ENCODE results near the gene SMCO2. TPM values are rescaled to one million over a fixed set of nuclear protein-coding genes. Genes with fewer than 3 reads are reported as not detected.

Gene SMCO2
- total and polyA plus RNA-seq, 4 experiments from 2014 or later = not detected

GRCh38 chr12:27505761-27506160 lies 59.2 kb downstream of the SMCO2 start:
- H3K27me3 ChIP-seq (ENCODE audit: insufficient read depth, low read length) = no peaks in the 10 kb centered on the region
- H3K36me3 ChIP-seq (ENCODE audit: insufficient read depth, low read length) = no peaks in the 10 kb centered on the region
- H3K36me3 Mint-ChIP-seq = no peaks in the 10 kb centered on the region
- H3K4me3 ChIP-seq (ENCODE audit: low read length in 2 of 2) = no peak overlapping the region
- intact Hi-C loops (cut with micrococcal nuclease) = no loop called here
- peaks cover 5 to 7% of the 10 kb centered on the region in 2 donors for H3K27me3 Mint-ChIP-seq
- H3K9me3 ChIP-seq (ENCODE audit: control insufficient read depth in 1 of 2, low read length in 2 of 2) = no peaks in the 10 kb centered on the region
- ChIA-PET POLR2A (ENCODE audit: partially characterized antibody) (no interaction called here), CTCF (ENCODE audit: partially characterized antibody) (no interaction called here)
- H3K4me3 Mint-ChIP-seq = no peak overlapping the region
- H3K27ac ChIP-seq (ENCODE audit: low read depth, low read length) = no peak overlapping the region
- no peak for DNase-seq
- peaks cover 0 to 10% (median 8%) of the 10 kb centered on the region in 4 donors for H3K4me1 Mint-ChIP-seq
- peaks cover 0 to 4% (median 0%) of the 10 kb centered on the region in 8 donors for H3K9me3 Mint-ChIP-seq
- no peak overlapping the region for H3K27ac Mint-ChIP-seq
- no peaks in the 10 kb centered on the region for H3K4me1 ChIP-seq (ENCODE audit: insufficient read depth, low read length)

GRCh38 chr12:27506645-27507189 lies 60.2 kb downstream of the SMCO2 start:
- H3K4me1 ChIP-seq (ENCODE audit: insufficient read depth, low read length) = no peaks in the 10 kb centered on the region
- CTCF ChIA-PET (ENCODE audit: partially characterized antibody) = no interaction called here
- no peak for DNase-seq
- intact Hi-C loops (cut with micrococcal nuclease) = no loop called here
- H3K27ac ChIP-seq (ENCODE audit: low read depth, low read length) = no peak overlapping the region
- POLR2A ChIA-PET (ENCODE audit: partially characterized antibody) = no interaction called here
- no peaks in the 10 kb centered on the region for H3K36me3 ChIP-seq (ENCODE audit: insufficient read depth, low read length)
- Mint-ChIP-seq H3K4me3 (no peak overlapping the region), H3K27me3 (peaks cover 1 to 3% of the 10 kb centered on the region in 2 donors), H3K9me3 (peaks cover 0 to 4% (median 0%) of the 10 kb centered on the region in 8 donors), H3K36me3 (no peaks in the 10 kb centered on the region), H3K4me1 (peaks cover 0 to 7% (median 6%) of the 10 kb centered on the region in 4 donors), H3K27ac (no peak overlapping the region)
- no peak overlapping the region for H3K4me3 ChIP-seq (ENCODE audit: low read length in 2 of 2)
- H3K9me3 ChIP-seq (ENCODE audit: control insufficient read depth in 1 of 2, low read length in 2 of 2) = no peaks in the 10 kb centered on the region
- no peaks in the 10 kb centered on the region for H3K27me3 ChIP-seq (ENCODE audit: insufficient read depth, low read length)

GRCh38 chr12:27508736-27509431 lies 62.3 kb downstream of the SMCO2 start:
- intact Hi-C loops (cut with micrococcal nuclease) = no loop called here
- Mint-ChIP-seq H3K27me3 (peaks cover 0 to 3% of the 10 kb centered on the region in 2 donors), H3K4me3 (no peak overlapping the region), H3K9me3 (peaks cover 0 to 2% (median 0%) of the 10 kb centered on the region in 8 donors), H3K27ac (no peak overlapping the region), H3K4me1 (no peaks in the 10 kb centered on the region), H3K36me3 (no peaks in the 10 kb centered on the region)
- H3K4me1 ChIP-seq (ENCODE audit: insufficient read depth, low read length) = no peaks in the 10 kb centered on the region
- no peaks in the 10 kb centered on the region for H3K27me3 ChIP-seq (ENCODE audit: insufficient read depth, low read length)
- CTCF ChIA-PET (ENCODE audit: partially characterized antibody) = no interaction called here
- H3K4me3 ChIP-seq (ENCODE audit: low read length in 2 of 2) = no peak overlapping the region
- H3K27ac ChIP-seq (ENCODE audit: low read depth, low read length) = no peak overlapping the region
- no peaks in the 10 kb centered on the region for H3K9me3 ChIP-seq (ENCODE audit: control insufficient read depth in 1 of 2, low read length in 2 of 2)
- POLR2A ChIA-PET (ENCODE audit: partially characterized antibody) = no interaction called here
- no peaks in the 10 kb centered on the region for H3K36me3 ChIP-seq (ENCODE audit: insufficient read depth, low read length)
- no peak for DNase-seq

- no peaks in the 10 kb centered on the region for H3K27me3 ChIP-seq (ENCODE audit: insufficient read depth, low read length)
- H3K9me3 ChIP-seq (ENCODE audit: control insufficient read depth in 1 of 2, low read length in 2 of 2) = no peaks in the 10 kb centered on the region
- H3K27ac ChIP-seq (ENCODE audit: low read depth, low read length) = no peak overlapping the region
- H3K36me3 ChIP-seq (ENCODE audit: insufficient read depth, low read length) = no peaks in the 10 kb centered on the region
- intact Hi-C loops (cut with micrococcal nuclease) = no loop called here
- no peak overlapping the region for H3K4me3 ChIP-seq (ENCODE audit: low read length in 2 of 2)
- POLR2A ChIA-PET (ENCODE audit: partially characterized antibody) = no interaction called here
- peaks cover 0 to 2% (median 0%) of the 10 kb centered on the region in 8 donors for H3K9me3 Mint-ChIP-seq
- H3K4me1 Mint-ChIP-seq = no peaks in the 10 kb centered on the region
- DNase-seq = no peak
- CTCF ChIA-PET (ENCODE audit: partially characterized antibody) = no interaction called here
- H3K27ac Mint-ChIP-seq = no peak overlapping the region
- no peaks in the 10 kb centered on the region for H3K36me3 Mint-ChIP-seq
- H3K4me3 Mint-ChIP-seq = no peak overlapping the region
- peaks cover 2 to 4% of the 10 kb centered on the region in 2 donors for H3K27me3 Mint-ChIP-seq
- no peaks in the 10 kb centered on the region for H3K4me1 ChIP-seq (ENCODE audit: insufficient read depth, low read length)
These were observed 64.6 kb downstream of the SMCO2 start for GRCh38 chr12:27511031-27511722.

GRCh38 chr12:27511723-27512045 lies 65.1 kb downstream of the SMCO2 start:
- Mint-ChIP-seq H3K27me3 (peaks cover 2 to 8% of the 10 kb centered on the region in 2 donors), H3K4me3 (no peak overlapping the region), H3K36me3 (no peaks in the 10 kb centered on the region), H3K9me3 (peaks cover 0 to under 1% (median 0%) of the 10 kb centered on the region in 8 donors), H3K27ac (no peak overlapping the region), H3K4me1 (no peaks in the 10 kb centered on the region)
- ChIA-PET CTCF (ENCODE audit: partially characterized antibody) (no interaction called here), POLR2A (ENCODE audit: partially characterized antibody) (no interaction called here)
- H3K9me3 ChIP-seq (ENCODE audit: control insufficient read depth in 1 of 2, low read length in 2 of 2) = no peaks in the 10 kb centered on the region
- H3K4me3 ChIP-seq (ENCODE audit: low read length in 2 of 2) = no peak overlapping the region
- no peaks in the 10 kb centered on the region for H3K36me3 ChIP-seq (ENCODE audit: insufficient read depth, low read length)
- DNase-seq = no peak
- intact Hi-C loops (cut with micrococcal nuclease) = no loop called here
- H3K27ac ChIP-seq (ENCODE audit: low read depth, low read length) = no peak overlapping the region
- H3K27me3 ChIP-seq (ENCODE audit: insufficient read depth, low read length) = no peaks in the 10 kb centered on the region
- H3K4me1 ChIP-seq (ENCODE audit: insufficient read depth, low read length) = no peaks in the 10 kb centered on the region

- POLR2A ChIA-PET (ENCODE audit: partially characterized antibody) = no interaction called here
- H3K9me3 Mint-ChIP-seq = no peaks in the 10 kb centered on the region
- H3K27me3 Mint-ChIP-seq = peaks cover 6 to 18% of the 10 kb centered on the region in 2 donors
- no peak overlapping the region for H3K27ac Mint-ChIP-seq
- H3K4me3 Mint-ChIP-seq = no peak overlapping the region
- no peaks in the 10 kb centered on the region for H3K9me3 ChIP-seq (ENCODE audit: control insufficient read depth in 1 of 2, low read length in 2 of 2)
- H3K27me3 ChIP-seq (ENCODE audit: insufficient read depth, low read length) = no peaks in the 10 kb centered on the region
- no peaks in the 10 kb centered on the region for H3K36me3 ChIP-seq (ENCODE audit: insufficient read depth, low read length)
- H3K4me1 Mint-ChIP-seq = no peaks in the 10 kb centered on the region
- no peak overlapping the region for H3K4me3 ChIP-seq (ENCODE audit: low read length in 2 of 2)
- no peaks in the 10 kb centered on the region for H3K36me3 Mint-ChIP-seq
- CTCF ChIA-PET (ENCODE audit: partially characterized antibody) = no interaction called here
- intact Hi-C loops (cut with micrococcal nuclease) = no loop called here
- no peak overlapping the region for H3K27ac ChIP-seq (ENCODE audit: low read depth, low read length)
- no peak for DNase-seq
- no peaks in the 10 kb centered on the region for H3K4me1 ChIP-seq (ENCODE audit: insufficient read depth, low read length)
These were observed 66.8 kb downstream of the SMCO2 start for GRCh38 chr12:27513155-27513824.

- Mint-ChIP-seq H3K36me3 (no peaks in the 10 kb centered on the region), H3K9me3 (no peaks in the 10 kb centered on the region), H3K4me1 (no peaks in the 10 kb centered on the region), H3K27ac (no peak overlapping the region), H3K4me3 (no peak overlapping the region), H3K27me3 (peaks cover 10 to 18% of the 10 kb centered on the region in 2 donors)
- Histone ChIP-seq H3K4me1 (ENCODE audit: insufficient read depth, low read length) (no peaks in the 10 kb centered on the region), H3K4me3 (ENCODE audit: low read length in 2 of 2) (no peak overlapping the region), H3K9me3 (ENCODE audit: control insufficient read depth in 1 of 2, low read length in 2 of 2) (no peaks in the 10 kb centered on the region), H3K36me3 (ENCODE audit: insufficient read depth, low read length) (no peaks in the 10 kb centered on the region), H3K27ac (ENCODE audit: low read depth, low read length) (no peak overlapping the region), H3K27me3 (ENCODE audit: insufficient read depth, low read length) (no peaks in the 10 kb centered on the region)
- ChIA-PET POLR2A (ENCODE audit: partially characterized antibody) (no interaction called here), CTCF (ENCODE audit: partially characterized antibody) (no interaction called here)
- no peak for DNase-seq
- intact Hi-C loops (cut with micrococcal nuclease) = no loop called here
These were observed 69.1 kb downstream of the SMCO2 start for GRCh38 chr12:27515671-27516070.

Measured in CD4-positive, alpha-beta memory T cell (primary cell).